Measurements from ENCODE around the gene LRMDA. TPM values are rescaled to one million over a fixed set of nuclear protein-coding genes. Genes with fewer than 3 reads are reported as not detected.

LRMDA gene
- total RNA-seq, 1 experiment from 2014 or later: 4.8 TPM

- DNase-seq (ENCODE audit: low read depth, low spot score): no peak
- Histone ChIP-seq H2AFZ (ENCODE audit: low read depth, low read length, poor library complexity, severe bottlenecking) (no peak overlapping the region), H3K9ac (ENCODE audit: low read length) (no peak overlapping the region), H3K79me2 (ENCODE audit: insufficient read depth, low read length) (no peaks in the 10 kb centered on the region), H3K27ac (ENCODE audit: low read depth, low read length) (no peak overlapping the region), H3K9me3 (ENCODE audit: control insufficient read depth in 1 of 2, insufficient read depth in 1 of 2, low read depth in 1 of 2, low read length in 2 of 2) (no peaks in the 10 kb centered on the region), H4K20me1 (ENCODE audit: insufficient read depth) (no peaks in the 10 kb centered on the region), H3K4me3 (replicated peaks in 1 of 2; ENCODE audit: low read depth in 1 of 2, low read length in 2 of 2) (no peak overlapping the region), H3K9me2 (ENCODE audit: insufficient read depth) (no peaks in the 10 kb centered on the region), H3K4me2 (ENCODE audit: low read length) (no peak overlapping the region), H3K27me3 (ENCODE audit: insufficient read depth, low read length) (no peaks in the 10 kb centered on the region), H3K4me1 (ENCODE audit: control insufficient read depth in 1 of 2, insufficient read depth in 2 of 2, low read length in 2 of 2) (no peaks in the 10 kb centered on the region), H3K36me3 (ENCODE audit: control insufficient read depth in 1 of 2, insufficient read depth in 2 of 2, low read length in 2 of 2) (no peaks in the 10 kb centered on the region)
- ChIA-PET CTCF (no interaction called here), RAD21 (ENCODE audit: low non-redundant PET in 1 of 2, low total read pairs in 2 of 2, uncharacterized antibody in 2 of 2, unreplicated experiment in 2 of 2) (no interaction called here), POLR2A (no interaction called here)
- no peak for ATAC-seq
- intact Hi-C loops (cut with micrococcal nuclease): no loop called here
- TF ChIP-seq SRF (IDR thresholded peaks at IDR 0.05; ENCODE audit: low read depth) (no peak), FOSL1 (IDR thresholded peaks at IDR 0.05; ENCODE audit: low read depth) (no peak), ELF1 (IDR thresholded peaks at IDR 0.05; ENCODE audit: borderline replicate concordance, low read depth) (no peak), CTCF (IDR thresholded peaks at IDR 0.05 in 2 of 3, conservative IDR thresholded peaks at IDR 0.05 in 1 of 3; ENCODE audit: borderline replicate concordance in 1 of 3, insufficient read depth in 1 of 3, low read depth in 2 of 3, low read length in 2 of 3) (no peak), CBX3 (IDR thresholded peaks at IDR 0.05; ENCODE audit: low read depth) (no peak), ZFX (IDR thresholded peaks at IDR 0.05) (no peak), EZH2phosphoT487 (IDR thresholded peaks at IDR 0.05; ENCODE audit: borderline replicate concordance) (no peak), TCF7L2 (IDR thresholded peaks at IDR 0.05; ENCODE audit: borderline replicate concordance, extremely low read depth, insufficient read depth, insufficient read length) (no peak), ATF3 (IDR thresholded peaks at IDR 0.05) (no peak), POLR2A (IDR thresholded peaks at IDR 0.05; ENCODE audit: borderline replicate concordance, extremely low read depth, insufficient read depth, insufficient read length) (no peak), MAX (IDR thresholded peaks at IDR 0.05) (no peak), REST (IDR thresholded peaks at IDR 0.05; ENCODE audit: low read depth) (no peak), EGR1 (IDR thresholded peaks at IDR 0.05; ENCODE audit: low read depth) (no peak), POLR2AphosphoS5 (IDR thresholded peaks at IDR 0.05; ENCODE audit: low read depth, low read length) (no peak), CEBPB (IDR thresholded peaks at IDR 0.05; ENCODE audit: low read depth) (no peak)
- BruUV-seq (replicated peaks): no TSS peak
These were observed 288.7 kb downstream of the LRMDA start for GRCh38 chr10:75720157-75720556.

Measured in HCT116 (cell line).